GM12873 (cell line): ENCODE measurements around the gene ZC3H6.

Source experiments
- CTCF ChIP-seq: IDR thresholded peaks from 2 replicates; pipeline ENCODE4 v1.5.1; 2012; ENCODE audit warnings: low read depth, mild to moderate bottlenecking, moderate library complexity, low read length, control low read depth; ENCODE audit not compliant: insufficient read depth; ENCODE audit errors: missing control alignments

Gene ZC3H6

GRCh38 chr2:112317303-112318158, 42.1 kb downstream of the ZC3H6 start:
- no peak for TF ChIP-seq CTCF

GRCh38 chr2:112318515-112318914, 43.1 kb downstream of the ZC3H6 start:
- no peak for TF ChIP-seq CTCF

- TF ChIP-seq CTCF: no peak
Observed at GRCh38 chr2:112321375-112322320, 46.3 kb downstream of the ZC3H6 start.

- TF ChIP-seq CTCF: no peak
Observed at GRCh38 chr2:112322919-112323318, 47.5 kb downstream of the ZC3H6 start.

GRCh38 chr2:112332123-112332696, 56.8 kb downstream of the ZC3H6 start:
- TF ChIP-seq CTCF: no peak

- no peak for TF ChIP-seq CTCF
Observed at GRCh38 chr2:112335600-112335999, 60.2 kb downstream of the ZC3H6 start.

- no peak for TF ChIP-seq CTCF
Observed at GRCh38 chr2:112339986-112340385, 64.6 kb downstream of the ZC3H6 start.
